Dendritic cell treated with granulocyte-macrophage colony-stimulating factor and Interleukin-4, amounts not matched to agents 40 ng/mL and 50 ng/mL, for 4 days (primary cell): ENCODE results near the gene TMEM234.
A peak's percentile ranks its signal among the peaks of the same experiment; 100 is the strongest.
"Not testable (repeated sequence)": the region's sequence is repeated elsewhere in the genome, so short reads cannot be mapped to it uniquely, and the experiment has no call there.

Source experiments
- H3K27ac Mint-ChIP-seq: one replicate; pipeline ENCODE4 v1.8.0; 2022; ENCODE audit warnings: mild to moderate bottlenecking, mixed read lengths
- H3K27me3 Mint-ChIP-seq: one replicate; pipeline ENCODE4 v1.8.0; 2022; ENCODE audit warnings: mild to moderate bottlenecking, mixed read lengths
- H3K36me3 Mint-ChIP-seq: one replicate; pipeline ENCODE4 v1.8.0; 2022; ENCODE audit warnings: low read depth, mixed read lengths
- H3K4me1 Mint-ChIP-seq: one replicate; pipeline ENCODE4 v1.8.0; 2022; ENCODE audit warnings: low read depth, mixed read lengths
- H3K4me3 Mint-ChIP-seq: one replicate; pipeline ENCODE4 v1.8.0; 2022; ENCODE audit warnings: mild to moderate bottlenecking, moderate library complexity, mixed read lengths
- H3K9me3 Mint-ChIP-seq: one replicate; pipeline ENCODE4 v1.8.0; 2022; ENCODE audit warnings: mixed read lengths
- intact Hi-C: fragments of 100-400 bp; cut with micrococcal nuclease; formaldehyde crosslinking; loops from one replicate; pipeline ENCODE4 v1.15.0; 2022

TMEM234 gene

DNA sequence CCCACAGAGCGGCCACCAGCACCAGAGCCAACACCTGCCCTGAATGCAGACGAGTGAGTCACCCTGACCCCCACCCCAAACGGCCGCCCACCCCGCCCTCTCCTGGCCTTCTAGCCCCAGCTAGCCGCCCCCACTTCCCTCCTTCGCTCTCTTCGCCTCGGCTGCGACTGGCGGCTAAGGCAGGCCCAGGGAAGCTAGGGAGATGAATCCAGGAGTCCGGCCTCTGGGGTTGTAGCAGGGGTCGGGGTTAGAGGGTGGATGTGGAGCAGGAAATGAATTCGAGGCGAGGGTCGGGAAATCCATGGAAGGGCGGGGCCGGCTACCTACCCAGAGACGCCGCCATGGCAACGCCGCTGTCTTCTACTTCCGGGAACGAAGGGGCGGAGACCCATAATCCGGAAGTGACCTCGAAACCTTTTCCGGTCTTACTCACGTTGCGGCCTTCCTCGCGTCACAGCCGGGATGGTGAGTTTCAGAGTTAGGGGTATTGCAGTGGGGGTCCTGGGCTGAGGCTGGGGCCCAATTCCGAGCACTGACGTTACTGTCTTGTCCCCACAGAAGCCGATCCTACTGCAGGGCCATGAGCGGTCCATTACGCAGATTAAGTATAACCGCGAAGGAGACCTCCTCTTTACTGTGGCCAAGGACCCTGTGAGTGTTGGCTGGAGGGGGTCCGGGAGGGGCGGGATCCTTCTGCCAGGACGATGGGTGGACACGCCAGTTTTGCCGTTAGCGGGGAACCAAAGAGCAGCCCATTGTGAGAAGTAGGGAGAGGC is at the start of gene TMEM234, which contains the start of gene EIF3I:
Gene TMEM234 (minus strand): TSS at position 374 of the 776 bp plus-strand sequence. CDS start 31 bp downstream, at position 343.
Gene EIF3I (plus strand): TSS at position 428 of the 776 bp plus-strand sequence. CDS start 35 bp downstream, at position 463.
- no peaks in the 10 kb centered on the region for H3K9me3 Mint-ChIP-seq
- intact Hi-C loops, result loop anchor here (2.0 kb wide), 1 partner anchor 19 kb away; no protein-coding TSS in a partner anchor
- H3K27me3 Mint-ChIP-seq, result no peaks in the 10 kb centered on the region
- peaks cover 39% of the 10 kb centered on the region for H3K4me1 Mint-ChIP-seq
- H3K36me3 Mint-ChIP-seq, result peaks cover 79% of the 10 kb centered on the region
- H3K27ac Mint-ChIP-seq, result peak within 1 kb of the TSS; percentile 95
- peak within 1 kb of the TSS; percentile 96 for H3K4me3 Mint-ChIP-seq

DNA sequence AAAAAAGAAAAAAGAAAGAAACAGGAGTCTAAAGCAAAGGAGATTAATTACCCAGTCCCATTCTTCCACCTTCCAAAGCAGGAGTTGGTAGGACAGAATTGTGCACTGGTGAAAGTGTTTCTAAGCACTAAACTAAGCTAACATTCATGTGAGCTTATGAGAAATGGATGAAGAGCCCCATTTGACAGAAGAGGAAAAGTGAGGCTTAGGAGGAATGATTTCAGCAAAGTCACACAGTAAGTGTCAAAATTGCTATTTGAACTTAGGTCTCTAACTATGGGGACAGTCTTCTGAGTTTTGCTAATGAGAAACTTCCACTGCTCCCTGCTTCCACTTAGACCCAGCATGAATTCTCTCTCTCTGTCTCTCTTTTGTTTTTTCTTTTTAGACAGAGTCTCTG is 47.6 kb upstream of the TMEM234 start:
- peaks cover 11% of the 10 kb centered on the region for H3K4me1 Mint-ChIP-seq
- intact Hi-C loops, result no loop called here
- no peaks in the 10 kb centered on the region for H3K9me3 Mint-ChIP-seq
- H3K36me3 Mint-ChIP-seq, result no peaks in the 10 kb centered on the region
- H3K4me3 Mint-ChIP-seq, result no peak overlapping the region
- H3K27me3 Mint-ChIP-seq, result peaks cover 24% of the 10 kb centered on the region
- no peak overlapping the region for H3K27ac Mint-ChIP-seq

- Mint-ChIP-seq H3K27me3 (peaks cover 4% of the 10 kb centered on the region), H3K4me1 (peaks cover 11% of the 10 kb centered on the region), H3K27ac (no peak overlapping the region), H3K36me3 (no peaks in the 10 kb centered on the region), H3K9me3 (no peaks in the 10 kb centered on the region), H3K4me3 (no peak overlapping the region)
- intact Hi-C loops, result no loop called here
Measured at GRCh38 chr1:32266921-32267591, 44.9 kb upstream of the TMEM234 start.

GRCh38 chr1:32265846-32266245 is 43.7 kb upstream of the TMEM234 start:
- H3K27ac Mint-ChIP-seq, result no peak overlapping the region
- H3K27me3 Mint-ChIP-seq, result peaks cover 1% of the 10 kb centered on the region
- intact Hi-C loops, result no loop called here
- no peaks in the 10 kb centered on the region for H3K36me3 Mint-ChIP-seq
- peaks cover 11% of the 10 kb centered on the region for H3K4me1 Mint-ChIP-seq
- H3K9me3 Mint-ChIP-seq, result no peaks in the 10 kb centered on the region
- no peak overlapping the region for H3K4me3 Mint-ChIP-seq

GRCh38 chr1:32263744-32264143 is 41.6 kb upstream of the TMEM234 start:
- H3K9me3 Mint-ChIP-seq, result no peaks in the 10 kb centered on the region
- peaks cover 1% of the 10 kb centered on the region for H3K27me3 Mint-ChIP-seq
- no peaks in the 10 kb centered on the region for H3K36me3 Mint-ChIP-seq
- H3K4me1 Mint-ChIP-seq, result peaks cover 11% of the 10 kb centered on the region
- intact Hi-C loops, result no loop called here
- H3K27ac Mint-ChIP-seq, result no peak overlapping the region
- H3K4me3 Mint-ChIP-seq, result no peak overlapping the region

- intact Hi-C loops, H3K9me3 Mint-ChIP-seq, H3K36me3 Mint-ChIP-seq, H3K4me3 Mint-ChIP-seq, H3K27me3 Mint-ChIP-seq, H3K27ac Mint-ChIP-seq: not testable (repeated sequence)
- peaks cover 11% of the 10 kb centered on the region for H3K4me1 Mint-ChIP-seq
Measured at GRCh38 chr1:32263236-32263593, 41.1 kb upstream of the TMEM234 start.

DNA sequence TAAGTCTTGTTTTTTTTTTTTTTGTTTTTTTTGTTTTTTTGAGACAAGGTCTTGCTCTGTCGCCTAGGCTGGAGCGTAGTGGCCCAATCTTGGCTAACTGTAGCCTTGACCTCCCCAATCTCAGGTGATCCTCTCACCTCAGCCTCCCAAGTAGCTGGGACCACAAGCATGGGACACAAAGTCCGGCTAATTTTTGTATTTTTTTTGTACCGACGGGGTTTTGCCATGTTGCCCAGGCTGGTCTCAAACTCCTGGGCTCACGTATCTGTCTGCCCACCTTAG is 35.0 kb upstream of the TMEM234 start:
- intact Hi-C loops, result no loop called here
- H3K4me3 Mint-ChIP-seq, result no peak overlapping the region
- no peaks in the 10 kb centered on the region for H3K36me3 Mint-ChIP-seq
- H3K4me1 Mint-ChIP-seq, result peaks cover 6% of the 10 kb centered on the region
- no peak overlapping the region for H3K27ac Mint-ChIP-seq
- H3K9me3 Mint-ChIP-seq, result no peaks in the 10 kb centered on the region
- H3K27me3 Mint-ChIP-seq, result peaks cover 4% of the 10 kb centered on the region

DNA sequence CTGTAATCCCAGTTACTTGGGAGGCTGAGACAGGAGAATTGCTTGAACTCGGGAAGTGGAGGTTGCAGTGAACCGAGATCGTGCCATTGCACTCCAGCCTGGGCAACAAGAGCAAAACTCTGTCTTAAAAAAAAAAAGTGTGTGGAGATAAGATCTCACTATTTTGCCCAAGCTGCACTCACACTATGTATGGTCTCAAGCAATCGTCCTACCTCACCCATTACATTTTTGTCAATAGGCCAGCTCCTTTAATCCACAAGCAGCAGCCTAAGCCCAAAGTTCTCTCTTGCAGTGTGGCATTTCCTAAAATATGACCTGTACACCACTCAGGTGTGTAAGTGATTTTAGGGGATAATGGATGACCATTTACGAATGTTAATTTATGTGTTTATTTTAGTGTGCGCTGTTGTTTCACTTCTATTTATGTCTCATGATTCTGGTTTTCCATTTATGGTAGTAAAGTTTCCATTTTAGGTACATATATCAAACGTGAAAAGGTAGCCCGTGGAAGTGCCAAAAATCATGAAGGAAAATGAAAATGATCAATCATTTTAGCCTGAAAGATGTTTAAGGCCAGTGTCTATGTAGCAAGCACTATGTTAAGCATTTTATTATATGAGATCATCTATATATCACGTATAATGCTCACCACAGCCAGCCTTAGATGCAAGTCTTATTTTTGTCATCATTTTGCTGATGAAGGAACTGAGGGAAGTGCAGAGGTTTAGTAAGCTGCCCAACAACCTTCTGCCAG is 34.5 kb upstream of the TMEM234 start:
- H3K27ac Mint-ChIP-seq, result no peak overlapping the region
- no peak overlapping the region for H3K4me3 Mint-ChIP-seq
- no peaks in the 10 kb centered on the region for H3K9me3 Mint-ChIP-seq
- intact Hi-C loops, result no loop called here
- H3K27me3 Mint-ChIP-seq, result peaks cover 6% of the 10 kb centered on the region
- no peaks in the 10 kb centered on the region for H3K36me3 Mint-ChIP-seq
- peaks cover 11% of the 10 kb centered on the region for H3K4me1 Mint-ChIP-seq

GRCh38 chr1:32255072-32256071 is 33.2 kb upstream of the TMEM234 start:
- Mint-ChIP-seq H3K9me3 (no peaks in the 10 kb centered on the region), H3K27ac (no peak overlapping the region), H3K4me3 (no peak overlapping the region), H3K36me3 (no peaks in the 10 kb centered on the region), H3K27me3 (peaks cover 14% of the 10 kb centered on the region), H3K4me1 (peaks cover 14% of the 10 kb centered on the region)
- intact Hi-C loops, result no loop called here

DNA sequence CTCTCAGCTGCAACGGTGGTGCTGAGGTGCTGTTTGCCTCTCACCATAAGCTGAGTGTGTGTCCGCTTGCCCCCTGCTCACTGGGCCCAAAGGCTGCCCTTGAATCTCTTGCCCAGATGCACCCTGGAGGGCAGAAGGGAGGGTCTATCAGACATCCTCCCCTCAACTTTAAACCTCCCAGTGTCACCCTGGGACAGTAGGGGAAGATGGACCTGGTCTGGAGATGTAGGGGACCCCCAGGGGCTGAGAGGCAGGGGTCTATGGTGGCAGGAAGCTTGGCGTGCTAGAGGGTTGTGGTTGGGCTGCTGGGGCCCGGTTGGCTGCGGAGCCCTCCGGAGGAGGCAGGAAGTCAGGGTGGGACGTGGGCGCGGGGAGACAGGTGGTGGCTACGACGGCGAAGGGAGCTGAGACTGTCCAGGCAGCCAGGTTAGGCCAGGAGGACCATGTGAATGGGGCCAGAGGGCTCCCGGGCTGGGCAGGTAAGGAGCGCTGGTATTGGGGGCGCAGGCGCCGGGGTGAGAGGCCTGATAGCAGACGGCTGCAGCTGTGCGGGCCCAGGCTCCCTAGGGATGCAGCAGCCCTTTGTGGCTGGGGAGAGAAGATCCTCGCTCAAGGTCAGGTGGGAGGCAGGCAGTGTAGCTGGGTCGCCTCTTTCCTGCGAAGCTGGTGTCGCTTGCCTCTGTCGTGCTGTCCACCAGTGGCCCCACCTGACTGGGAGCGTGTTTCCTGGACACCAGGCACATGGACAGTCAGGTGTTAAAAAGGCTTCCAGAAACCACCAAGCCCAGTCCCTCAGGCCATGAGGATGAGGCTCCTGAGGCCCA is 29.0 kb upstream of the TMEM234 start, which contains the start of gene LCK:
Gene LCK (plus strand): TSS at position 373 of the 824 bp plus-strand sequence. CDS start 23,065 bp downstream, outside the sequence.
- intact Hi-C loops, result no loop called here
- peaks cover 38% of the 10 kb centered on the region for H3K4me1 Mint-ChIP-seq
- H3K36me3 Mint-ChIP-seq, result no peaks in the 10 kb centered on the region
- no peak within 1 kb of the TSS for H3K27ac Mint-ChIP-seq
- H3K4me3 Mint-ChIP-seq, result no peak within 1 kb of the TSS
- no peaks in the 10 kb centered on the region for H3K9me3 Mint-ChIP-seq
- H3K27me3 Mint-ChIP-seq, result peaks cover 44% of the 10 kb centered on the region

GRCh38 chr1:32249831-32250525 is 27.8 kb upstream of the TMEM234 start:
- Mint-ChIP-seq H3K27me3 (peaks cover 44% of the 10 kb centered on the region), H3K4me1 (peaks cover 38% of the 10 kb centered on the region), H3K27ac (no peak overlapping the region), H3K36me3 (no peaks in the 10 kb centered on the region), H3K9me3 (no peaks in the 10 kb centered on the region), H3K4me3 (no peak overlapping the region)
- intact Hi-C loops, result no loop called here
